GM18519 (cell line): ENCODE measurements around the gene RMND5A.

Source experiments
- ATAC-seq: cut with Tn5 transposase; IDR thresholded peaks from one replicate; pipeline ENCODE4 v1.9.1; 2021; ENCODE audit warnings: mild to moderate bottlenecking, moderate library complexity; ENCODE audit not compliant: unreplicated experiment, low FRiP score

The RMND5A gene

DNA sequence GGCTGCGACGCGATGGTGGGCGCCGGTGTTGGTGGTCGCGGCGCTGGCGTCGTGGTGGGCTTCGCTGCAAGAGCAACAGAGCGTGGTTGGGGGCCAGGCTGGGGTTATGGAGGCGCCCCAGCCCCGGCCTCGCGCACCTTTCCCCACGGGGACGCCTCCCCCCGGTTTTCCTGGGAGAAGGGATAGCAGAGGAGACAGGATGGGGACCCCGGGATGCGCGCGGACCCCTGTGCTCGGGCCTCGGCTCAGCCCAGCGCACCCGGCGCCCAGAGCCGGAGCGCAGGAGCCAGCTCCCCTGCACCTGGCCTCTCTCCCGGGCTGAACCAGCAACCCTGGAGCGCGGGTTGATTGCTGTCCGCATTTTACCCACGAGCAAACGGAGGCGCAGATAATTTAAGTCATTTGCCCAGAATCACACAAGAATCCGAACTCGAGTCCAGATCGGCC, 69.6 kb downstream of the RMND5A start:
- no peak for ATAC-seq

DNA sequence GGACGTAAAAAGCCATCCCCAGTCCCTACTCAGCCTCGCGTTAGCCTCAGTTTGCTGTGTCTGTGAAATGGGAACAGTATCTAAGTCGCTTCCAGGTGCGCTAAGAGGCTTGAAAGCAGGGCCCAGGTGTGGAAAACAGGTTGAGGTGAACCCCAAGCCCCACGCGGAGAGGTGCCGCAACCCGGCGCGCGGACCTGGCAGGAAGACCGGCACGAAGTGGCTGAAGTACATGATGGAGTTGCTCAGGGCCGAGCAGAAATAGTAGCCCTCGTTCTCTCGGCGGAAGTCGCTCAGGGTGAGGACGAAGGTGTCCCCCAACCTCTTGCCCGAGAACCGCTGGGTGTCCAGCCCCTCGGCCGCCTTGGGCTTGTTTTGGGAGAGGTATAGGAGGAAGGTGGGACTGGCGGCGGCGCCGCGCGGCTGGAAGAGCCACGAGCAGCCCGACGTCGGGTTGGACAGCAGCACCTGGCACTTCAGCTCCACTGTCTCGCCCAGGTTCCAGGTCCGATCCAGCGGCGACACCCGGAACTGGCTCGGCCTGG, 70.1 kb downstream of the RMND5A start:
- ATAC-seq = no peak

DNA sequence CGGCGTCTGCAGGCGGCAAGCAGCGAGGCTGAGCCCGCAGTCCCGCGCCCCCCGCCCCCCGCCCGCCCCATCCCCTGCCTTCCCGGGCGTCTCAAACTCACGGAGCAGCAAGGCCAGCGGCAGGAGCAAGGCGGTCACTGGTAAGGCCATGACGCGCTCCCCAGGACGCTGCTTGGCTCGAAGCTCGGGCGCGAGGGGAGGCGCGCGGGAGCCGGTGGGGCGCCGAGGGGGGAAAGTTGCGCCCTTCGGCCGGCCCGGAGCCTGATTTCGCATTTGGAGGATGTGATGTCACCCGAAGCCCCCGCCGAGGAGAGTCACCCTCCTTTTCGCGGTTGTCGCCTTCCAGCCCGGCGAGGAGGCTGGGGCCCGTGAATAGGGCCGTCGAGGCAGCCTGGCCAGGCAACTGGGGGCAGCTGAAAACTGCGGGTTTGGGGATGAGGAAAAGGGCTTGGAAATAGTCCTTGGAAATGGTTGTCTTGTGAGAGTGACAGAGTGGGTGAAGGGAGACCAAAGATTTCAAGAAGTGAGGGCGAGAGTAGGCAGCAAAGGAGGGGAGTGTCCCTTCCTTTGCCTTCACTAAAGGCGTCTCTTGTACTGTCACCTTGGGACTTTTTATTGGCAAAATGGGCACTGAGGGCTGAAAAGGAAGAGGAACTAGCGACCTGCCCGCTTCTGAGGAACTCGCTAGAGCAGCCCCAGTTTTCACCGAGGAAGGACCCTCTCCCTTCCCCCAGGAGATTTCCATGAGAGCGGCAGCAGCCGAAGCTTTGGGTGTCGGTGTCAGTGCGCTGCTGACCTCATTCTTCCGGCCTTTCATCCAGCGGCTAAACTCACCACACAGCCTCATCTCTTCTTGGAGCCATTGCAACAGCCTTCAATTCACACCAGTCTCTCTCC, 70.8 kb downstream of the RMND5A start, which contains the start of gene CD8A:
Gene CD8A, minus strand, starts transcription at position 238 of the 897 bp plus-strand sequence. Its CDS starts 88 bp downstream, at position 150.
- ATAC-seq = no peak

DNA sequence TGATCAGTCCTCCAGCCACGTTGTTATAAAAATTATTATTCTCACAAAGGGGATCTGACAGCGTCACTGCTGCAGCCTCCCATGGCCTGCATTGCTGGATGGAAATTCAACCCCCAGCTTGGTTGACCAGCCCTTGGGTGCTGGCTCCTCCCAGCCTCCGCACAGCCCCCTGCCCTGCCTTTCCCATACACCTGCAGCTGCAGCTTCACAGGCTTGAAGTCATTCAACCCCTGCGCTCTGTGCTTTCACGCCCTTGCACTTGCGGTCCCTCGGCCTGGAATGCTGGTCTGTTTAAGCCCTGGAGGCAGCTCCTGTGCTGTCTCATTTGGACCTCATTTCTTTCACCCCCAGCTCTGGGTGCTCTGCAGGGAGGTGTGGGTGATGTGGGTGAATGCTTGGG, 71.5 kb downstream of the RMND5A start:
- no peak for ATAC-seq

DNA sequence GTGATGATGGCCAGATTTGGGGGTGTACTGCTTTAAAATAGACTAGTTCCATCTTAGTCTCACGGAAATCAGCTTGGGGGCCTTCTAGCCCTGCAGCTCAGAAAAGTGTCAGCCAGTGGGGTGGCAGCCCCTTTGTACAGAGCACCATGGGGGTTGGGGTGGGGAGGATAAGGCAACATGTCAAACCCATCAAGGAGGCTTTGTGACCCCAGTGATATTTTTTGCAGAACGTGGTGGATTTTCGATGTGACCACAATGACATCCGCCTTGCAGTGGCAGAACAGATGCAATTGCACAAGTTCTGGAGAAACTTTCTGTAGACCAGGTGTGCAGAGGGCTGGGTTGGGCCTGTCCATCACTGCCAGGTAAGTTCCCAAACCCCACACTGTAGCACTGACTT, 73.7 kb downstream of the RMND5A start:
- ATAC-seq = no peak

DNA sequence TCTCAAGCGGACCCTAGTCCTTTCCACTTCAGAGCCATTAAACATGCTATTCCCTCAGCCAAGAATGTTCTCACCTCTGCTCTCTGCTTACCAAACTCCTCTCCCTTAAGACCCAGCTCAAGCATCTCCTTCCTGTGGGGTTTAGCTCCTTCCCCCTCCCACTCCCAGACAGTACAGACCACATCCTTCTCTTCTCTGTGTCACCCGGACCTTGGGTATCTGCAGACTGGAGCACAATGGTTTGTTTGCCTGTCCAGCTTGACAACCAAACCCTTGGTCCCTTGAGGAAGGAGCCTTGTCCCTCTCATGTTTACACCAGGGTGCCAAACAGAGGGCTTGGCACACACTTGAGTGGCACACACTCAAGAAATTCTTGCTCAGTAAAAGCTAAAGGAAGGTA, 74.8 kb downstream of the RMND5A start:
- ATAC-seq = no peak

DNA sequence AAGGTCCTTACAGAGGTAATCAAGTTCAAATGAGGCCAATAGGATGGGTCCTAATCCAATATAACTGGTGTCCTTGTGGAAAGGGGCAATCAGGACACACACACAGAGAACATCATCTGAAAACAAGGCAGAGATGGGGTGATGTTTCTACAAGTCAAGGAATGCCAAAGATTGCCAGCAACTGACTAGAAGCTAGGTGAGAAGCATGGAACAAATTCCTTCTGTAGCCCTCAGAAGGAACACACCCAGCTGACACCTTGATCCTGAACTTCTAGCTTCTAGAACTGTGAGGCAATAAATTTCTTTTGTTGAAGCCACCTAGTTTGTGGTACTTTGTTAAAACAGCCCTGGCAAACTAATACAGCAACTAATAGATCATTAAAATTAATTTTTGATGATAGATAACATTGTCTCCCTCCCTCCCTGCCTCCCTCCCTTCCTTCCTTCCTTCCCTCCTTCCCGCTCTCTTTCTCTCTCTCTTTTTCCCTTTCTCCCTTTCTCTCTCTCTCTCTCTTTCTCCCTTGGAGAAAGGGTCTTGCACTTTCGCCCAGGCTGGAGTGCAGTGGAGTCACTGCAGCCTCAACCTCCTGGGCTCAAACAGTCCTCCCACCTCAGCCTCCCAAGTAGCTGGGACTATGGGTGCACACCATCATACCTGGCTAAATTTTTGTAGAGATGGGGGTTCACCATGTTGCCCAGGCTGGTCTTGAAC, 80.9 kb downstream of the RMND5A start:
- ATAC-seq = no peak

DNA sequence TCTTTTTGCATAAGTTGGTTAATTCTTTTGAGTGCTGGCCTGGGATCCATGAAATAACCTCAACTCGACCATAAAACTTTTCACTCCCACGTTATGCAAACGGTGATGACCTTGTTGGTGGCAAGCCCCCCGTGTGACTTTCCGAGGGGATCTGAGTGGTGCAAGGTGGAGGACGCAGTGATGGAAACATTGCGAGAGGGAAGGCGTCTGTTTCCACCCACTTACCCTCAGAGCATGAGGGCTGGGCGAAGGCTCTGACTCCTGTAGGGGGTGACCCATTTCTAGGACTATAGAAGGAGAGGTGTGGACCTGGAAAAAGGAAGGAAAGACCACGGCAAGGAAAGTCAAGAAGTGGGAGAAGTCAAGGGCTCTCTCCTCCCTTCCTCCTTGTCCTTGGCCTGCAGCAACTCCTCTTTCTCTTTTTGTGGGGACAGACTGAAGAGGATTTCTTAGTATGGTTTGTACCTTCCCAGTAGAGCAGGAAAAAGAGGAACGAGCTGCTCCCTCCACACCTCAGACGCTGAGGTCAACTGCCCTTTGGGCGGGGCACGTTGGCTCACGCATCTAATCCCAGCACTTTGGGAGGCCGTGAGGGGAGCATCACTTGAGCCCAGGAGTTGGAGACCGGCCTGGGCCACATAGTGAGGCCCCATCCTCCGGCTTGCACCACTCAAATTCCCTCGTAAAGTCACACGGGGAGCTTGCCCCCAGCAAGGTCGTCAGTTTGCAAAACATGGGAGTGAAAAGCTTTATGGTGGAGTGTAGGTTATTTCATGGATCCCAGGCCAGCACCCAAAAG, 86.2 kb downstream of the RMND5A start:
- no peak for ATAC-seq

DNA sequence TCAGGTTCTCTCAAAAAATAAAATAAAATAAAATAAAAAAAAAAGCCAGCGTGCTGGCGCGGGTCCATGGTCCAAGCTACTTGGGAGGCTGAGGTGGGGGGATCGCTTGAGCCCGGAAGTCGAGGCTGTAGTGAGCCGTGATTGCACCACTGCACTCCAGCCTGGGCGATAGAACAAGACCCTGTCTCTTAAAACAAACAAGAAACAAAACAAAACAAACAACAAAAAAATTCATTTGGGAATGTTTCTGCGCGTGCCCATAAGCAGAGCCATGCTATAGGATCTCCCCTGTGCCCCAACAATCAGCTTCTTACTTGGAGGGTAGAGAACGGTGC, 87.0 kb downstream of the RMND5A start:
- no peak for ATAC-seq

DNA sequence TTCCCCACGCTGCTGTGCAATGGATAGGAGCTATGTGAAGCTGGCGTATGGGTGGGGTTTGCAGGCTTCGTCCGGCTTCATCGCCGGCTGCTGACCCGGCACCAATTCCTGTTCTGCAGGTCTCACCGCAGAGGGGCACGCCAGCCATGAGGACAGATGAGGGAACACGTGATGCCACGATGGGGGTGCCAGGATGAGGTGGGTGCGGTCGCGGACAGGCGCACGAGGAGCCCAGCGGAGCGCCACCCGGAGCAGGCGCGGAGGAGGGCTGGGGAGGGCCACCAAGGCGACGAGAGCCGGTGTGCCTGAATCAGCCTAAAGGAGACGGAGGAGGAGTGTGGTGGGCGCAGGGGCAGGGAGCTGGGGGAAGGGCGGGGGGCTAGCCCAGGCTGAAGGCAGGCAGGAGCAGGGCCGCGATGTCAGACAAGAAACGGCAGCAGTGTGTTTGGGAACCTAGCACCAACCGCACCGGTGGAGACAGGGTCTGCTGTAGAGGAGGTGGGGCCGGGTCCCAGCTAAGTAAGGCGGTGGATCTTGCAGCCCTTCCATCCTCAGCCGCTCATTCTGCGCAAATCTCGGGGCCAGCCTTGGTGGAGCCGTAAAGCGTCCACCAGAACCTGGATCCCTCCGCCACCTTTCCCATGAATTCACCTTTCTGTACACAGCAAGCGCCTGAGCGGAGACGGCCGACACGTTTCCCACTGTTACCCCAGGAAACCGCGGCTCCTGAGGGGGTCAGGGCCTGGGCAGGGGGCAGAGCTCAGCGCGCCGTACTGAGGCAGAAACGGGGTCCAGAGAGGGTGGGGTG, 87.6 kb downstream of the RMND5A start:
- no peak for ATAC-seq

DNA sequence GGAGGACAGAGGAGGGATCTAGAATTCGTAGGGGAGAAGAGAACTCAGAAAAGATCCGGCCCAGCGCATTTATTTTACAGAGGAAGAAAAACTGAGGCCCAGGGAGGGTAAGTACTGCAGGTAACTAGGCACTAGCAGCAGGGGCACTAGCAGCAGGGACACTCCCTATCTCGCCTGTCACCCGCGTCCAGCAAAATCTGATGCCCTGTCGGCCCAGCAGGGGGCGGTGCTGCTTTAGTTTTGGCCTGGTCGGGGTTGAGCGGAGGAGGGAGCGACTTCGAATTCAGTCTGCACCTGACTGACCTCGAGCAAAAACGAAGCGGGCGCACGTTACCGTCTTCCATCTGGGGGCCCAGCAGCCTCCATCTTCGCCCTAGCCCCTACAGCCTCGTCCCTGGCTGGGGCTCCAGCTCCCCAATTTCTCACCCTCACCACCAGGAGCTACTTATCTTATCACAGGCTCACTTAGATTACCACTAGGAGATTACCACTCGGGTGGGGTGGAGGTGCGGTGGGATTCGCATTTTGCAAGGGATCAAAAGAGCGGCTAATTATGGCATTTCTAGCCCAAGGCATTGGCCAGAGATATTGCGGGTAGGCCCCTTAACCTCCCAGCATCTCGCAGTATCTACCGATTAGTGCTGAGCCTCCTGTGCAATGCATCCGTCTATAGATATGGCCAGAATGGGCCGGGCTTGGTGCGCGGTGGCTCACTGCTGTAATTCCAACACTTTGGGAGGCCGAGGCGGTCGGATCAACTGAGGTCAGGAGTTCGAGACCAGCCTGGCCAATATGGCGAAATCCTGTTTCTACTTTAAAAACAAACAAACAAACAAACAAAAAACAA, 88.4 kb downstream of the RMND5A start:
- peak; percentile 86 for ATAC-seq

DNA sequence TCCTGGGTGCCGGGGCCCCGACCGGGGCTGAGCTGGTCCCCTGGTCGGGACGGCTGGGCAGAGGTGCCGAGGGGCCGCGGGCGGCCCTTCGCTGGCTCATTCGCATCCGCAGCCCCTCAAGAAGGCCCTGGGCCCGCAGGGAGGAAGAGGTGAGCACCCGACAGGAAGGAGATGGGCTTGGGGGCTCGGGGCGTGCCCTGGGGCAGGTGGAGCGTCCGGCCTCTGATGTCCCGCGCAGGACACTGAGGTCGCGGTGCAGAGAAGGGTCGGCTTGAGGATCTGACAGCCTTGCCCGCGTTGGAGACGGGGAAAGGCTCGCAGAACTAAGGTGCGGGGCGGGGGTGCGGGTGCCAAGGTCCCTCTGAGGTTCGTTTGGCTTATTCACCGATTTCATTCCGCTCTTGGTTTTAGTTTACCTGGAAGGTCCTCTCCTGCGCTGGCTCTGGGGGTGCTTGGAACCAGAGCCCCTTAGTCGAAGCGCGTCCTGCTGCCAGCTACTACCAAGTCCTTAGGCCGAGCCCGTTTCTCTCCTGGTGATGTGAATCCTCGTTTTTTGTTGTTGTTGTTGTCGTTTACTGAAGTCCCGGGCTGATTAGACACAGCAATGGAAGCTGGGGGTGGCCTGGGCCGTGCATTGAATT, 89.5 kb downstream of the RMND5A start:
- ATAC-seq = no peak

DNA sequence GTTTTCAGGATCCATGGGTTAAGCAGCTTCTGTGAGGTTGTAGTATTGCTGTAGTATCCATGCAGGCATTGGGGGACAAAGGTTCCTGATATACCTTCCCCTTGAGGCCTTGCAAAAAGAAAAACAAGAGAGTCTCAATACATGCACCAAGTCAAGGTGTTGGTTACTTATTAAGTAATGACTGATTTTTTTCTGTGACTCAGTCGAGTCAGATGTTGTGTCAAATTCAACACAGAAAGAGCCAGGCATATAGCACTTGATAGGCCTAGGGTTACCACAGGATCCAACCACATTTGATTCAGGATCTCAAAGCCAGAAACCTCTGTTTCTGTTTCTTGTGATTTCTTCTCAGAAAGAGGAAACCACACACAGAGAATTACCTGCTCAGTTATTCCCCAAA, 95.5 kb downstream of the RMND5A start:
- no peak for ATAC-seq

DNA sequence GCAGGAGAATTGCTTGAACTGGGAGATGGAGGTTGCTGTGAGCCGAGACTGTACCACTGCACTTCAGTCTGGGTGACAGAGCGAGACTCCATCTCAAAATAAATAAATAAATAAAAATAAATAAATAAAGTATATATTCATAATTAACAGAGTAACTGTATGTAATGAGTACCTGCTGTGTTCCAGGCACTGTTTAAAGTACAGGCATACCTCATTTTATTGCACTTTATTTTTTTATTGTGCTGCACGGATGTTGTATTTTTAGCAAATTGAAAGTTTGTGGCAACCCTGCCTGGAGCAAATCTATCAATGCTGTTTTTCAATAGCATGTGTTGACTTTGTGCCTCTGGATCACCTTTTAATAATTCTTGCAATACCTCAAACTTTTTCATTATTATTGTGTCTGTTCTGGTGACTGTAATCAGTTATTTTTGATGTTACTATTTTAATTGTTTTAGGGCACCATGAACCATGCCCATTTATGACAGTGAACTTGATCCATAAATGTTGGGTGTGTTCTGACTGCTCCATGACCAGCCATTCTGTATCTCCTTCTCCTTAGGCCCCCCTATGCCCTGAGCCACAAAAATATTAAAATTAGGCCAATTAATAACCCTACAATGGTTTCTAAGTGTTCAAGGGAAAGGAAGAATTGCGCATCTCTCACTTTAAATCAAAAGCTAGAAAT, 98.2 kb downstream of the RMND5A start:
- ATAC-seq = no peak

DNA sequence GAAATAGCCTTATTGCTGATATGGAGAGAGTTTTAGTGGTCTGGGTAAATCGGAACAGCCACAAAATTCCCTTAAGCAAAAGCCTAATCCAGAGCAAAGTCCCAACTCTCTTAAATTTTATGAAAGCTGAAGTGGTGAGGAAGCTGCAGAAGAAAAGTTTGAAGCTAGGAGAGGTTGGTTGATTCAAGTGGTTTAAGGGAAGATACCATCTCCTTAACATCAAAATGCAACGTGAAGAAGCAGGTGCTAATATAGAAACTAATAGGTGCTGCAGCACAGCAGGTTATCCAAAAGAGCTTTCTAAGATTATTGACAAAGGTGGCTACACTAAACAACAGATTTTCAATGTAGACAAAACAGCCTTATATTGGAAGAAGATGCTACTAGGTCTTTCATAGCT, 98.9 kb downstream of the RMND5A start:
- ATAC-seq = no peak

DNA sequence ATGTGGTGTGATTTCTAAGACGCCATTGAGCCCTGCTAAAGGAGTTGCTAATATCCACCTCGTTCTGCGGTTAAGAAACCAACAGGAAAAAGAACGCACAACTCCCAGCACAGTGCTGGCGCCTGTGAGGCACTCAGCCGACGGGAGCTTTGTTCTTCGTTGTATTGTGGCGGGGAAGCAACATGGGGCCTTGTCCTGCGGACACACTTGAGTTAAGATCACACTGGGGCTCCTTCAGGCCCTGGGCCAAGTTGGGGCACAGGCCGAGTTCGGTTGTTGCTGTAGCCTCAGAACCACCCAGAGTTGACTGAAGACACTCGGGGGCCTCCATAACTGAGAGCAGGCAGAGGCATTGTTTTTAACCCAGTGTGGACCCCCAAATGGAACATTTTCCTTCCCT, 101.2 kb downstream of the RMND5A start:
- ATAC-seq = no peak

DNA sequence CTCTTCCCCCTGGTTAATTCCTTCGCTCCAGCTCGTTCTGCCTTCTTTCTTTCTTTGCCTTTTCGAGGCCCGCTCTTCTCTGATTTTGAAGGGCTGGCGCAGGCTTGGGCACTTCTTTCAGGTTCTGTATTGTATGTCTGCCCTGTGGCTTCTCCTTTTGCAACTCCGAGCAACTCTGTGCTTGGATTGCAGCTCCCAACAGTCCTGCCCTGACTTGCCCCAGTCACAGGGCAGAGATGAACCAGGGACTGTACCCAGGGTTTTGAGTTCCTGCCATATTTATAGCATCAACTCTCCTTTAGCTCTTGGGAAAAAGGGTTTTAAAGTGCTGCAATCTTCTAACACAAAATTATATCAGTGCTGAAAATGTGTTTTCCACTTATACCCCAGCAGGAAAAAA, 101.8 kb downstream of the RMND5A start:
- no peak for ATAC-seq
